ACC112 (cell line): ENCODE measurements around the gene JUN.
A peak's percentile ranks its signal among the peaks of the same experiment; 100 is the strongest.

Source experiments
- H2AFZ ChIP-seq: fragments of 200-600 bp; sonication (generic); one replicate; pipeline ENCODE4 v1.6.0; 2017; ENCODE audit warnings: antibody characterized with exemption, low read length; ENCODE audit not compliant: unreplicated experiment
- H3K27ac ChIP-seq: fragments of 200-600 bp; sonication (generic); 2 replicates; pipeline ENCODE4 v1.5.1; 2014; ENCODE audit warnings: low read depth, mild to moderate bottlenecking, antibody characterized with exemption, low read length, moderate library complexity
- H3K27me3 ChIP-seq: fragments of 200-600 bp; sonication (generic); 2 replicates; pipeline ENCODE4 v1.6.1; 2014; ENCODE audit warnings: mild to moderate bottlenecking, antibody characterized with exemption, low read length, moderate library complexity, mixed read lengths; ENCODE audit not compliant: insufficient read depth
- H3K36me3 ChIP-seq: fragments of 200-600 bp; sonication (generic); 2 replicates; pipeline ENCODE4 v1.6.1; 2016; ENCODE audit warnings: mild to moderate bottlenecking, antibody characterized with exemption, low read length, moderate library complexity, mixed read lengths; ENCODE audit not compliant: insufficient read depth
- H3K4me1 ChIP-seq: fragments of 200-600 bp; sonication (generic); one replicate; pipeline ENCODE4 v1.6.1; 2016; ENCODE audit warnings: low read length, mixed read lengths; ENCODE audit not compliant: insufficient read depth, unreplicated experiment, control insufficient read depth
- H3K4me3 ChIP-seq: fragments of 200-600 bp; sonication (generic); 2 replicates; pipeline ENCODE4 v1.5.1; 2014; ENCODE audit warnings: mild to moderate bottlenecking, low read depth, low read length
- H3K79me2 ChIP-seq: fragments of 200-600 bp; sonication (generic); one replicate; pipeline ENCODE4 v1.6.0; 2016; ENCODE audit warnings: low read length; ENCODE audit not compliant: control insufficient read depth, unreplicated experiment, insufficient read depth

The JUN gene

GRCh38 chr1:58773406-58773840 lies 10.4 kb downstream of the JUN start:
- Histone ChIP-seq H3K27me3 (no peaks in the 10 kb centered on the region), H3K79me2 (no peaks in the 10 kb centered on the region), H2AFZ (no peak overlapping the region), H3K4me1 (peaks cover 18% of the 10 kb centered on the region), H3K4me3 (no peak overlapping the region), H3K36me3 (no peaks in the 10 kb centered on the region), H3K27ac (peak overlapping the region; percentile 3; the same call in 1 of the 2 replicates)

DNA sequence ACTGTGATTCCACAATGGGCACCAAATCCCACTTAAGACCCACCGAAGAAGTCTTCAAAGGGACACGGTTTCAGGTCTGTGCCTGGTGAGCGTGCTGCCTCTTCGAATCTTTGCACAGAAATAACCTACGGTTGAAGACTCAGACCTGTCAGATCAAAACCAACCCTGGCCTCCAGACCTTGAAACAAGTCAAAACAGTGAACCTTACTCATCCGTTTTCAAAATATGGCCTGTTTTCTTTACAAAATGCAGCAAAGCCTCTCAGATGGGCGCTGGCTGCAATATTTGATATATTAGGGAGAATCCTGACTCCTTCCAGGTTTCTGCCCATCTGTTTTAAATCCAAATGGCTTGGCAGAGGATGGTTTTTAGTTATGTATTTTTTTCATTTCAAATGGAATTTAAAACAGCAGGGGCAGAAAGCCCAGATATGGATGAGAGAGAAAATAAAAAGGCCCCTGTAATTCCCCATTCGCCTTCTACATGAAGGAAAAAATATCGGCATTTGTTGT lies 14.0 kb downstream of the JUN start:
- no peak overlapping the region for H3K4me3 ChIP-seq
- H3K36me3 ChIP-seq: no peaks in the 10 kb centered on the region
- no peaks in the 10 kb centered on the region for H3K79me2 ChIP-seq
- H2AFZ ChIP-seq: peak overlapping the region; percentile 67
- H3K27me3 ChIP-seq: no peaks in the 10 kb centered on the region
- H3K4me1 ChIP-seq: peaks cover 28% of the 10 kb centered on the region
- H3K27ac ChIP-seq: no peak overlapping the region

DNA sequence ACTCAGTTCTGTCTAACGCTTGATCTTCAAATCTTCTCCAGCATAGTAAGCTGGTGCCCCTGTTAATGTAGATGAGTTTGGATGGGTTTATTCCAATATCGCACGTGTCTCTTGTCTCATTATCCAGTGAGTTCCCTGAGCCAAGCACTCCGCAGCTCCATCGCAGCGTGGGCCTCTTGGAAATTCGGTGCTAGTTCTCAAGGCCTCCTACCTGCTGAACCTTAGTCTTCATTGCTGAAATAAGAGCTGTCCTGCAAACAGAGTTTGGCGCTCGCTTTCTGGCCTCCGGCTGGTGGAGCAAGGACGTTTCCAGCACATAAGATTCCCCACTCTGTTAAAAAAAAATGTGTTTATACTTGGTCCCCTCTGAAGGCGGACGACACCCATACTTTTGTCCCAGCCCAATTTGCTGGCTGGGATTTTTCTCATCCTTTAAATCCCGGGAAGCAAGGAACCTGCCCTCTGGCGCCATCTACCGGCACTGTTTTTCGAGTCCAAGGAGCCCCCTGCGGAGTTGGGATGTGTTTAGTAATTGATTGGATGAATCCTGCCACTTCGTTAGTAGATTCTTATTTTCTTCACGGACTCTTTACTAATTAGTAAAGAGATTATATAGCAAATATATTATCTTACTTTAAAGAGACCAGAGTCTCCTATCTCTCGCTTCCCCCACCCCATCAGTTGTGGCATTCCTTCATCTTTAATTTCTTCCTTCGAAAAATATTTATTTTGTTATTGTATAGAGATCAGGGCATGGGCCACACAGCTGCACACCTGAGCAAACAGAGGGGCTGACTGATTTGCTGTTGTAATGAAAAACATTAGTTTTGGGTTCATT lies 14.7 kb downstream of the JUN start:
- no peak overlapping the region for H3K4me3 ChIP-seq
- H3K27ac ChIP-seq: no peak overlapping the region
- H3K79me2 ChIP-seq: no peaks in the 10 kb centered on the region
- H3K27me3 ChIP-seq: no peaks in the 10 kb centered on the region
- H2AFZ ChIP-seq: peak overlapping the region; percentile 67
- no peaks in the 10 kb centered on the region for H3K36me3 ChIP-seq
- peaks cover 35% of the 10 kb centered on the region for H3K4me1 ChIP-seq

DNA sequence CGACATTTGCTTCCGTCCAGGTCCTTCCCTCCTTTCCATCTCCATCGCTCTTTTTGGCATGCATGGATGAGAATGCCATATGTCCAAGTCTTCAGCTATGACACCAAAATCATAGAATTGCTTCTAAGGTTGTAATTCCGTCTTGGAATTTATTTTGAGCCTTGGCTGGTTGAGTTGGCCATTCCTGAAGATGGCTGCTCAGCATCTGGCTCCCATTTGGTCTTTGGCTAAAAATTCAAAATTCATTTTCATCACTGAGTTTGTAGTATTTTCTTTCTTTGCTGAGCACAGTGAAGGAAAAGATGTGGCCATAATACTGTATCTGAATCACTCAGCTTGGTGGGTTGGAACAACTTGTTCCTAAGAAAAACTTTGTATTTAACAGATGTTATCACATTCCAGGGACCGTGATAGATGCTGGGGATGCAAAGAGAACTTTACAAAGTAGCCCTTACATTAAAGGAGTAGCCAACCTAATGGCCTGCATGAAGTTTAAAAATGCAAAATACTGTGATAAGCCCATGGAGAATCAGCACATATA lies 15.6 kb downstream of the JUN start:
- Histone ChIP-seq H3K27ac (no peak overlapping the region), H3K4me1 (peaks cover 35% of the 10 kb centered on the region), H3K36me3 (no peaks in the 10 kb centered on the region), H2AFZ (no peak overlapping the region), H3K79me2 (no peaks in the 10 kb centered on the region), H3K27me3 (no peaks in the 10 kb centered on the region), H3K4me3 (no peak overlapping the region)

DNA sequence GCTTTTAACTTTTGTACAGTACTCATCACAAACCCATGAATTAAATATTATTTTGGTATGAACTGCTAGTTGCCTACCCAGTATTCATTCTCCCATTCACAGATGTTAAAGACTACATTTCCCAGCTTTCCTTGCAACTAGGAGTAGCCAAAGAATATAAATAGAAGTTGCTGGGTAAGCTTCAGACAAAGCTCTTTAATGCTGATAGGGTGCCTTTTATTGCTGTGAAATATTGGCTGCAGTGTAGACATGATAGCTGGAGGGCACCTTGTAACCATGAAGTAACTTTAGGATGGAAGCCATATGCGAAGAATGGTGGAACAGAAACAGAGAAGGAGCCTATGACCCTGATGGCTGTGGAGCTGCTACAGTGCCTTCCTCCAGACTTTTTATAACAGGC lies 16.7 kb downstream of the JUN start:
- Histone ChIP-seq H3K79me2 (no peaks in the 10 kb centered on the region), H3K27me3 (no peaks in the 10 kb centered on the region), H2AFZ (no peak overlapping the region), H3K4me1 (peaks cover 42% of the 10 kb centered on the region), H3K4me3 (no peak overlapping the region), H3K27ac (no peak overlapping the region), H3K36me3 (no peaks in the 10 kb centered on the region)

DNA sequence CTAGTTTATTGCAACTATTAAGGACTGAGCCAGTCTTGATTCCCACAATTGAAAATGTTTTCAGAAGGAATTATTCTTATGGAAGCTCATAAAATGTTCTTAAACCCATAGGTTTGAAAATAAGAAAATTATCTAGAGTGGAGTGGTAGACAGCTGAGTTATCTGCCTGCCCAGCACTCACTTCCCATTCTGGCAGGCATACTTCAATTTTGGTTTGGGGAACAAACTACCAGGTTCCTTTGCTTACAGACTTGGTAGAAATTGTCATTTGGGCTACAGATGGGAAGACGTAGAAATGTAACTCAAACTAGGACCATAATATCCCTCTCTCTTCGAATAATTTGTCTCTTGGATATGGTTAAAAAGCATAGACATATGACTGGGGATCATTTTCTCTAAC lies 18.4 kb downstream of the JUN start:
- H3K79me2 ChIP-seq: no peaks in the 10 kb centered on the region
- no peaks in the 10 kb centered on the region for H3K36me3 ChIP-seq
- H3K4me1 ChIP-seq: peaks cover 52% of the 10 kb centered on the region
- H3K27me3 ChIP-seq: no peaks in the 10 kb centered on the region
- peak overlapping the region; percentile 98 for H3K27ac ChIP-seq
- H3K4me3 ChIP-seq: no peak overlapping the region
- no peak overlapping the region for H2AFZ ChIP-seq

DNA sequence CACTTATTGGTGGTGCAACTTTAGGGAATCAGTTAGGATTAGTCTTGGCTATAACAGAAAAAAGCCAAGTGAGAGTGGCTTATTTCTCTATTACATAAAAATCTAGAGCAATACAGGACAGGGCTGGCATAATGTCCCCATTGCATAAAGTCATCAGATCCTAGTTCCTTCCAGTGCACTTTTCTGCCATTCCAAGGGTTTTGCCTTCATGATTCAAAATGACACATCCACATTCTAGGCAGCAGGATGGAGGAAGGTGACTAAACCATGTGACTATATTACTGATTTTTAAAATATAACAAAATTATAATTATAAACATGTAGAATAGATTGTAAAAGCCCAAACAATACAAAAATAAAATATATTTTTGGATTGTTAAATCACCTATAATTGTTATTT lies 18.8 kb downstream of the JUN start:
- Histone ChIP-seq H3K27ac (peak overlapping the region; percentile 98), H3K4me1 (peaks cover 52% of the 10 kb centered on the region)

DNA sequence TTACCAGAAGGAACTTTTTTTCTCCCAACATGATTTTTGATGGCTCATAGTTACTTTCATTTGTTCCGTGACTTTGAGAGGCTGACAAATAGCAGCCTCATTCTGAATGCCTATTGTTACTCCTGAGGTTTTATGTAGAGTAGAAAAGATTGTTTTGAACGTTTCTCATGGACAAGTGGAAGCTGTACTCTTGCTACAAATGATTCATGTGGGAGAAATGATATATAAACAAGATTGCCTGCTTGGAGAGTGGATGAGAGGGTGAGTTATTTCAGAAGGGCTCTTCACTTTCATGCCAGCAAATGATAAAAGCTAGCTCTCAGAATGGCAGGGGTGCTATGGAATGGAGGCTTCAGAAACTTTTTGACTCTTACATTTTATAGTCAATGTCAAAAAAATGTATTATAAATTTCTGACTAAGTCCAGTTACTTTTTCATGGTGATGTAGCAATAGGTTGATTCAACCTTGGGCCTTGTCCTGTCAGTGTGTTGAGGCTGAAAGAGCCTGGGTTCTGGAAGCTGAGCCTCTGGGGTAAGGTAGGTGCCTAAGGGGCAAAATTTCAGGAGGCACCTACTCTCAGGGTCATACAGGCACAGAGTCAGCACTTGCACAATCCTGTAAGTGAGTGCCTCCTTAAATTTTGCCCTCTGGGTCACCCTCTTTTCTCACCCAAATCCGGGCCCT lies 19.4 kb downstream of the JUN start:
- H3K36me3 ChIP-seq: no peaks in the 10 kb centered on the region
- H3K4me3 ChIP-seq: peak overlapping the region; percentile 45
- no peak overlapping the region for H2AFZ ChIP-seq
- H3K27ac ChIP-seq: peak overlapping the region; percentile 98
- no peaks in the 10 kb centered on the region for H3K79me2 ChIP-seq
- H3K4me1 ChIP-seq: peaks cover 52% of the 10 kb centered on the region
- no peaks in the 10 kb centered on the region for H3K27me3 ChIP-seq

More for the DNA sequence above, 18.8 kb downstream of the JUN start:
- Histone ChIP-seq H3K36me3 (no peaks in the 10 kb centered on the region), H3K27me3 (no peaks in the 10 kb centered on the region), H2AFZ (no peak overlapping the region), H3K79me2 (no peaks in the 10 kb centered on the region), H3K4me3 (peak overlapping the region; percentile 45)

DNA sequence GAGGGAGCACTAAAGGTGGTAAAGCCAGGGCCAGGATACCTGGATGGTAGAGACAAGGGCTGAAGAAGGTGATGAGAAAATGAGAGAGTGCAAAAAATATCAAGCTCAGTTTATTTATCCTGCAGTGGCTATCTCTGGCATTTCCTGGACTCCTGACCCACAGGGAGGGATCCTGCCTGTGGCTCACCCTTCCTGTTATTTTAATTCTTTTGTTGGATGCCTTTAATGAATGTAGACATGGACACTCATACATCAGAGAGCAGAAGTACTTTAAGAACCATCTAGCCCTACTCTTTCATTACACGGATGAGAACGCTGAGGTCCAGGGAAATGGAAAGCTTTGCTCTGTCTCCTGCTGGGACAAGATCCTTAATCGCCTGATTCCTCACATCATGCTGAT lies 20.6 kb downstream of the JUN start:
- Histone ChIP-seq H3K27me3 (no peaks in the 10 kb centered on the region), H2AFZ (no peak overlapping the region), H3K27ac (peak overlapping the region; percentile 98), H3K79me2 (no peaks in the 10 kb centered on the region), H3K4me3 (peak overlapping the region; percentile 30), H3K36me3 (no peaks in the 10 kb centered on the region), H3K4me1 (peaks cover 45% of the 10 kb centered on the region)

- peak overlapping the region; percentile 98 for H3K27ac ChIP-seq
- H2AFZ ChIP-seq: no peak overlapping the region
- H3K79me2 ChIP-seq: no peaks in the 10 kb centered on the region
- no peaks in the 10 kb centered on the region for H3K36me3 ChIP-seq
- H3K4me1 ChIP-seq: peaks cover 44% of the 10 kb centered on the region
- H3K27me3 ChIP-seq: no peaks in the 10 kb centered on the region
- peak overlapping the region; percentile 30 for H3K4me3 ChIP-seq
Observed at GRCh38 chr1:58762806-58763205, 21.0 kb downstream of the JUN start.
